HepG2 (cell line): ENCODE measurements around the gene GADD45B. TPM values are rescaled to one million over a fixed set of nuclear protein-coding genes. Genes with fewer than 3 reads are reported as not detected.

ENCODE experiments used
- ATAC-seq: fragments of 200-7000 bp; cut with Tn5 transposase; 3 replicates; pipeline ENCODE4 v1.9.1; 2020; ENCODE audit warnings: mild to moderate bottlenecking, moderate library complexity
- BruUV-seq: library from RNA; stranded (reverse); fragments of 400-500 nt; replicated peaks from 2 replicates; lab custom pipeline; 2021; lab: Mats Ljungman, UMichigan
- CTCF ChIA-PET: fragments of 300-600 bp; formaldehyde crosslinking; extraction: SDS; loops from one replicate; lab custom pipeline; 2021; ENCODE audit warnings: low total read pairs, inconsistent platforms, low intra/inter-chr PET ratio; lab: Yijun Ruan, JAX
- POLR2A ChIA-PET: fragments of 350-600 bp; sonication (Branson Sonifier 250); formaldehyde crosslinking; loops from one replicate; lab custom pipeline; 2020; ENCODE audit warnings: antibody characterized with exemption, inconsistent platforms; lab: Yijun Ruan, JAX
- DNase-seq: peaks from one replicate; pipeline ENCODE4 v3.0.0-alpha.2; 2015; ENCODE audit warnings: low spot score
- FAIRE-seq: peaks from 3 replicates; lab custom pipeline; 2011; peaks lifted over from hg19 to GRCh38; lab: Jason Lieb, UNC
- H2AFZ ChIP-seq: one replicate; pipeline ENCODE4 v1.6.1; 2011; ENCODE audit warnings: low read length, inconsistent platforms
- H3K27ac ChIP-seq: fragments of 300-600 bp; 3 replicates; pipeline ENCODE4 v1.8.0; 2011; ENCODE audit warnings: mixed run types, mild to moderate bottlenecking, mixed read lengths, low read length, inconsistent platforms; ENCODE audit not compliant: insufficient read depth; ENCODE audit errors: extremely low read length
- H3K27me3 ChIP-seq, 2 experiments: fragments of 200-600 bp in 1 of 2; 2 replicates in 1 of 2; 3 replicates in 1 of 2; pipeline versions ENCODE4 v1.6.0 to v1.8.0; 2011; ENCODE audit warnings: low read length in 2 of 2, mild to moderate bottlenecking in 2 of 2, moderate library complexity in 2 of 2, inconsistent platforms in 1 of 2; ENCODE audit not compliant: insufficient read depth in 2 of 2, control insufficient read depth in 1 of 2
- H3K36me3 ChIP-seq, 2 experiments: fragments of 200-600 bp in 1 of 2; replicated peaks in 1 of 2; 2 replicates in 1 of 2; 3 replicates in 1 of 2; pipeline versions ENCODE4 v1.5.1 to v1.8.0; 2011; ENCODE audit warnings: low read length in 2 of 2, inconsistent platforms in 1 of 2; ENCODE audit not compliant: insufficient read depth in 2 of 2, control insufficient read depth in 1 of 2
- H3K4me1 ChIP-seq: 2 replicates; pipeline ENCODE4 v1.5.1; 2012; ENCODE audit warnings: low read length, inconsistent platforms; ENCODE audit not compliant: insufficient read depth
- H3K4me2 ChIP-seq: 2 replicates; pipeline ENCODE4 v1.6.0; 2011; ENCODE audit warnings: low read depth, low read length, inconsistent platforms
- H3K4me3 ChIP-seq, 3 experiments: fragments of 200-600 bp in 1 of 3; sonication (generic), shearing (Covaris generic) in 1 of 3; replicated peaks in 1 of 3; 2 replicates each; pipeline ENCODE4 v1.5.1; 2011 to 2016; ENCODE audit warnings: low read length in 3 of 3, inconsistent platforms in 2 of 3, low read depth in 2 of 3, mild to moderate bottlenecking in 2 of 3, control low read depth in 1 of 3, mixed read lengths in 1 of 3; ENCODE audit not compliant: insufficient read depth in 1 of 3
- H3K79me2 ChIP-seq: one replicate; pipeline ENCODE4 v1.6.1; 2011; ENCODE audit warnings: low read length, inconsistent platforms; ENCODE audit not compliant: insufficient read depth
- H3K9ac ChIP-seq: 2 replicates; pipeline ENCODE4 v1.6.0; 2011; ENCODE audit warnings: mild to moderate bottlenecking, low read depth, low read length, inconsistent platforms; ENCODE audit not compliant: insufficient read depth
- H3K9me3 ChIP-seq: 2 replicates; pipeline ENCODE4 v1.5.1; 2012; ENCODE audit warnings: mild to moderate bottlenecking, low read length
- H4K20me1 ChIP-seq: 2 replicates; pipeline ENCODE4 v1.6.0; 2011; ENCODE audit warnings: inconsistent platforms, mild to moderate bottlenecking, low read length, moderate library complexity; ENCODE audit not compliant: insufficient read depth
- ELF4 ChIP-seq: sonication (generic); formaldehyde crosslinking; IDR thresholded peaks from 2 replicates; pipeline ENCODE4 v1.5.0; 2020; ENCODE audit warnings: missing genetic modification reagents, mild to moderate bottlenecking, moderate library complexity, borderline replicate concordance
- HMG20B ChIP-seq: conservative IDR thresholded peaks from 2 replicates; pipeline ENCODE4 v1.6.1; 2016; ENCODE audit warnings: missing genetic modification reagents, missing compliant biosample characterization
- MAFK ChIP-seq, 2 experiments: IDR thresholded peaks in 1 of 2; conservative IDR thresholded peaks in 1 of 2; 2 replicates each; pipeline ENCODE4 v1.6.1; 2011; ENCODE audit warnings: improper control_type of control experiment in 2 of 2, low read length in 2 of 2
- NFE2L2 ChIP-seq: fragments of 150-350 bp; IDR thresholded peaks from 2 replicates; pipeline ENCODE4 v1.6.1; 2014; ENCODE audit warnings: low read length
- SKI ChIP-seq: fragments of 450-650 bp; IDR thresholded peaks from one replicate; pipeline ENCODE4 v1.6.1; 2018; ENCODE audit warnings: mild to moderate bottlenecking; ENCODE audit not compliant: partially characterized antibody
- ZKSCAN1 ChIP-seq: fragments of 150-350 bp; IDR thresholded peaks from 2 replicates; pipeline ENCODE4 v1.6.1; 2014; ENCODE audit warnings: low read length
- ZNF136 ChIP-seq: sonication (generic); formaldehyde crosslinking; IDR thresholded peaks from 2 replicates; pipeline ENCODE4 v1.8.1; 2022; ENCODE audit warnings: low read depth, mild to moderate bottlenecking, moderate library complexity, missing genetic modification reagents
- ZNF205 ChIP-seq: IDR thresholded peaks from 2 replicates; pipeline ENCODE4 v1.6.1; 2018; ENCODE audit warnings: missing biosample characterization, missing genetic modification reagents
- ZNF253 ChIP-seq: sonication (generic); formaldehyde crosslinking; IDR thresholded peaks from 2 replicates; pipeline ENCODE4 v1.8.0; 2022; ENCODE audit warnings: mild to moderate bottlenecking, missing genetic modification reagents, borderline replicate concordance
- WGBS: methylation state at CpG from one replicate; pipeline ENCODE4 v1.1.6; 2017; ENCODE audit warnings: low lambda C conversion rate; 5-methylcytosine and 5-hydroxymethylcytosine counted together
- in situ Hi-C: cut with HindIII; loops from 2 replicates; pipeline ENCODE4 v1.10.0; 2017; ENCODE audit warnings: low pct_unique_long_range_greater_than_20kb; ENCODE audit not compliant: extremely low pct_ligation_motif_present
- intact Hi-C: fragments of 100-400 bp; cut with micrococcal nuclease; formaldehyde crosslinking; loops from one replicate; pipeline ENCODE4 v1.10.0; 2022; ENCODE audit not compliant: unreplicated experiment
- polyA plus RNA-seq, 8 experiments: library from polyadenylated mRNA; depleted of rRNA in 3 of 8; stranded (reverse) in 7 of 8; unstranded in 1 of 8; fragments of >200 nt; fragmentation: Illumina TruSeq in 4 of 8; extraction: Trizol in 4 of 8; gene quantifications; 2 replicates each; pipeline versions ENCODE4 v1.2.1 to v1.2.3, GENCODE V29; 2011 to 2016; ENCODE audit warnings: low read depth in 4 of 8, missing spikeins in 1 of 8, mixed read lengths in 1 of 8; ENCODE audit not compliant: insufficient read depth in 1 of 8
- total RNA-seq, 5 experiments: library from RNA; depleted of rRNA; stranded (reverse); fragments of >200 nt; fragmentation: Illumina TruSeq; extraction: Trizol; gene quantifications; 2 replicates each; pipeline ENCODE4 v1.2.3, GENCODE V29; 2016; ENCODE audit warnings: low read depth in 1 of 5

Gene GADD45B
- total and polyA plus RNA-seq, 2 of the 13 experiments (the other 11 are each of a cell fraction or from before 2014, with no cell fraction given), result 4.6 to 34.1 TPM

GRCh38 chr19:2485428-2485827, 9.5 kb downstream of the GADD45B start:
- in situ Hi-C loops, result no loop called here
- ChIA-PET POLR2A (no interaction called here), CTCF (no interaction called here)
- Histone ChIP-seq H3K4me2 (no peak overlapping the region), H3K27me3 (peaks cover 3 to 23% of the 10 kb centered on the region in 2 experiments; a peak in 4 of 5 replicates), H3K27ac (no peak overlapping the region), H3K36me3 (no peaks in the 10 kb centered on the region), H3K4me3 (no peak overlapping the region), H3K9me3 (no peaks in the 10 kb centered on the region), H3K9ac (no peak overlapping the region), H3K4me1 (peaks cover 23% of the 10 kb centered on the region), H4K20me1 (no peaks in the 10 kb centered on the region), H2AFZ (no peak overlapping the region), H3K79me2 (no peaks in the 10 kb centered on the region)
- DNase-seq (no peak), FAIRE-seq (no peak), ATAC-seq (no peak)
- intact Hi-C loops, result no loop called here
- no TSS peak for BruUV-seq
- no peak for TF ChIP-seq MAFK (conservative IDR thresholded peaks at IDR 0.05 in 1 of 2, IDR thresholded peaks at IDR 0.05 in 1 of 2; ENCODE audit: low read length in 2 of 2)
- TF ChIP-seq ZNF253, result no peak
- TF ChIP-seq HMG20B (CRISPR knock-in tag), result no peak
- no peak for TF ChIP-seq ZNF136
- peak; percentile 80 for TF ChIP-seq ZKSCAN1
- TF ChIP-seq NFE2L2, result no peak
- WGBS, result 63% methylated on average over 8 of the region's 8 CpGs

GRCh38 chr19:2487090-2487489, 11.2 kb downstream of the GADD45B start:
- BruUV-seq, result no TSS peak
- CTCF ChIA-PET, result no interaction called here
- no peak overlapping the region for H3K9ac ChIP-seq
- TF ChIP-seq ZKSCAN1 (peak; percentile 98), SKI (no peak), ELF4 (CRISPR knock-in tag) (no peak), ZNF205 (CRISPR knock-in tag) (no peak)
- in situ Hi-C loops, result no loop called here
- H3K9me3 ChIP-seq, result no peaks in the 10 kb centered on the region
- peaks cover 36% of the 10 kb centered on the region for H3K4me1 ChIP-seq
- WGBS, result 62% methylated on average over 11 of the region's 12 CpGs
- FAIRE-seq (no peak), ATAC-seq (no peak), DNase-seq (no peak)
- POLR2A ChIA-PET, result interaction anchor here (0.6 to 2.0 kb wide), 2 partner anchors 11 to 909 kb away, joined by 3 to 7 read pairs; partner anchors contain the start of gene GADD45B
- no peak overlapping the region for H2AFZ ChIP-seq
- H3K27ac ChIP-seq, result no peak overlapping the region
- H4K20me1 ChIP-seq, result no peaks in the 10 kb centered on the region
- no peak overlapping the region for H3K4me3 ChIP-seq
- intact Hi-C loops, result no loop called here
- no peaks in the 10 kb centered on the region for H3K79me2 ChIP-seq
- no peak overlapping the region for H3K4me2 ChIP-seq
- H3K27me3 ChIP-seq, result peaks cover 10 to 35% of the 10 kb centered on the region in 2 experiments
- no peaks in the 10 kb centered on the region for H3K36me3 ChIP-seq
